HG03196 (cell line): ENCODE results near the gene MOV10L1.
"Not testable (repeated sequence)": the region's sequence is repeated elsewhere in the genome, so short reads cannot be mapped to it uniquely, and the experiment has no call there.

Experiments
- ATAC-seq: cut with Tn5 transposase; IDR thresholded peaks from one replicate; pipeline ENCODE4 v1.9.1; 2021; ENCODE audit not compliant: unreplicated experiment

MOV10L1 gene

GRCh38 chr22:50076646-50077535 lies 12.9 kb upstream of the MOV10L1 start:
- no peak for ATAC-seq

- no peak for ATAC-seq
These were observed 11.6 kb upstream of the MOV10L1 start for GRCh38 chr22:50078246-50078645.

- no peak for ATAC-seq
These were observed 11.0 kb upstream of the MOV10L1 start for GRCh38 chr22:50078761-50079160.

GRCh38 chr22:50080077-50080465 lies 9.7 kb upstream of the MOV10L1 start:
- ATAC-seq, result no peak

- ATAC-seq, result no peak
These were observed 8.2 kb upstream of the MOV10L1 start for GRCh38 chr22:50081426-50082196.

GRCh38 chr22:50082197-50082715 lies 7.5 kb upstream of the MOV10L1 start:
- no peak for ATAC-seq

GRCh38 chr22:50082961-50083461 lies 6.8 kb upstream of the MOV10L1 start:
- no peak for ATAC-seq

GRCh38 chr22:50083462-50084079 lies 6.2 kb upstream of the MOV10L1 start:
- no peak for ATAC-seq

- ATAC-seq, result no peak
These were observed 5.7 kb upstream of the MOV10L1 start for GRCh38 chr22:50084080-50084477.

GRCh38 chr22:50084614-50085021 lies 5.2 kb upstream of the MOV10L1 start:
- no peak for ATAC-seq

GRCh38 chr22:50085211-50085972 lies 4.4 kb upstream of the MOV10L1 start, which contains the start of gene MLC1:
Gene MLC1 (minus strand): TSS chr22:50085426. CDS start chr22:50084902, 524 bp downstream.
- no peak for ATAC-seq

GRCh38 chr22:50086526-50086925 lies 3.3 kb upstream of the MOV10L1 start:
- ATAC-seq, result no peak

- ATAC-seq, result not testable (repeated sequence)
These were observed 2.8 kb upstream of the MOV10L1 start for GRCh38 chr22:50086975-50087374.

GRCh38 chr22:50087646-50088045 lies 2.2 kb upstream of the MOV10L1 start:
- ATAC-seq, result no peak

GRCh38 chr22:50088096-50088495 lies 1.7 kb upstream of the MOV10L1 start:
- no peak for ATAC-seq

GRCh38 chr22:50089231-50089630 lies 575 bp upstream of the MOV10L1 start:
- no peak for ATAC-seq

GRCh38 chr22:50090412-50090714 lies 557 bp downstream of the MOV10L1 start:
- no peak for ATAC-seq

GRCh38 chr22:50091092-50091768 lies 1.4 kb downstream of the MOV10L1 start:
- no peak for ATAC-seq

GRCh38 chr22:50092342-50092741 lies 2.5 kb downstream of the MOV10L1 start:
- ATAC-seq, result no peak

GRCh38 chr22:50098052-50098451 lies 8.2 kb downstream of the MOV10L1 start:
- no peak for ATAC-seq
